Measurements from ENCODE around the gene MYBPC1.
A peak's percentile ranks its signal among the peaks of the same experiment; 100 is the strongest.
"Not testable (repeated sequence)": the region's sequence is repeated elsewhere in the genome, so short reads cannot be mapped to it uniquely, and the experiment has no call there.

Gene MYBPC1

GRCh38 chr12:101696251-101697196, 101.8 kb downstream of the MYBPC1 start:
- DNase-seq (ENCODE audit: low read depth): no peak

- peak; percentile 27 for DNase-seq (ENCODE audit: low read depth)
These were observed 102.6 kb downstream of the MYBPC1 start, which contains the start of gene CHPT1 for GRCh38 chr12:101697197-101697929. TSS of gene CHPT1 (plus strand) at chr12:101697640. CDS start at chr12:101697862, 222 bp downstream.

GRCh38 chr12:101697930-101698799, 103.4 kb downstream of the MYBPC1 start:
- no peak for DNase-seq (ENCODE audit: low read depth)

- DNase-seq (ENCODE audit: low read depth): no peak
These were observed 104.1 kb downstream of the MYBPC1 start for GRCh38 chr12:101698800-101699347.

GRCh38 chr12:101700299-101700820, 105.6 kb downstream of the MYBPC1 start:
- DNase-seq (ENCODE audit: low read depth): no peak

- DNase-seq (ENCODE audit: low read depth): no peak
These were observed 108.7 kb downstream of the MYBPC1 start for GRCh38 chr12:101703487-101703886.

GRCh38 chr12:101706403-101706802, 111.6 kb downstream of the MYBPC1 start:
- DNase-seq (ENCODE audit: low read depth): no peak

- DNase-seq (ENCODE audit: low read depth): no peak
These were observed 112.5 kb downstream of the MYBPC1 start for GRCh38 chr12:101707131-101707782.

- no peak for DNase-seq (ENCODE audit: low read depth)
These were observed 115.5 kb downstream of the MYBPC1 start for GRCh38 chr12:101710288-101710687.

GRCh38 chr12:101713059-101713682, 118.4 kb downstream of the MYBPC1 start:
- DNase-seq (ENCODE audit: low read depth): no peak

GRCh38 chr12:101713930-101714329, 119.2 kb downstream of the MYBPC1 start:
- DNase-seq (ENCODE audit: low read depth): no peak

GRCh38 chr12:101714877-101715444, 120.2 kb downstream of the MYBPC1 start:
- DNase-seq (ENCODE audit: low read depth): no peak

GRCh38 chr12:101719566-101719965, 124.8 kb downstream of the MYBPC1 start:
- DNase-seq (ENCODE audit: low read depth): no peak

- no peak for DNase-seq (ENCODE audit: low read depth)
These were observed 125.3 kb downstream of the MYBPC1 start for GRCh38 chr12:101720118-101720517.

- DNase-seq (ENCODE audit: low read depth): no peak
These were observed 127.6 kb downstream of the MYBPC1 start for GRCh38 chr12:101722392-101722791.

- DNase-seq (ENCODE audit: low read depth): no peak
These were observed 132.3 kb downstream of the MYBPC1 start for GRCh38 chr12:101727098-101727497.

- DNase-seq (ENCODE audit: low read depth): no peak
These were observed 135.1 kb downstream of the MYBPC1 start for GRCh38 chr12:101729842-101730241.

GRCh38 chr12:101732318-101732717, 137.5 kb downstream of the MYBPC1 start:
- no peak for DNase-seq (ENCODE audit: low read depth)

GRCh38 chr12:101733166-101733565, 138.4 kb downstream of the MYBPC1 start:
- DNase-seq (ENCODE audit: low read depth): no peak

- not testable (repeated sequence) for DNase-seq (ENCODE audit: low read depth)
These were observed 139.7 kb downstream of the MYBPC1 start for GRCh38 chr12:101734482-101734881.
